ENCODE results near the gene ZNF789.
A peak's percentile ranks its signal among the peaks of the same experiment; 100 is the strongest.
"Not testable (repeated sequence)": the region's sequence is repeated elsewhere in the genome, so short reads cannot be mapped to it uniquely, and the experiment has no call there.

The ZNF789 gene

DNA sequence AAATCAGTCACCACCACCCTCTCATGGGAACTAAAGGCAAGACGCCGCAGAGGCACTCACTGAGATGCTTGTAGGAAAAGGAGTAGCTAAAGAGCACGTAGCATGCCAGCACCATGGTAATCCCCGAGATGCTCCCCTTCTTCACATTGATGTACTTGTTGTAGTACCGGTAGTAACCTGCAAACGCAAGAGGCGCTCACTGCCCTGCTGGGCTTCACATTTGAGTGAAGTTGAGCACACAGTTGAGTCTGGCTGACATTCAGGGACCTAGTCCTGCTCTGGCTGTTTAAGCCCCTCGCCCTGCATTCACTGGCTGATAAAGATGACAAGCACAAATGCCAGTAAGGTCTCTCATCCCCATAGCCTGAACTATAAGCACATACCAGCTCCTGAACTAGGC is 13.6 kb upstream of the ZNF789 start:
- DNase-seq = no peak

DNA sequence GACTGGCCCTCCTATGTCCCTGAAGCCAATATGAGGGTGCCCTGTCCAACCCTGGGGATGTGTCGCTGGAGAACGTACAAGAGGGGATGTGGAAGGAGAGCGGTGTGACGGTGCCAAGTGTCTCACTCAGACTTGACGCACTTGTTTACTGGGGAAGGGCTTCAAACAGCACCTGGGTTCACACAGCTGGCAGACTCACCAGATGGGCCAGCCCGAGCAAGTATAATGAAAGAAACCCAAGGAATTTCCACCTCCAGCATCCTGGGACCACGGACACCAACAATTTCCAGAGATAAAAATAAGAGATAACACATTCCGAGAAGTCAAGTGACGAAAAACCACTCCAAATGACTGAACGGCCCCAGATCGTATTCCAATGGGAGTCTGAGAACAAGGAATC is 12.0 kb upstream of the ZNF789 start:
- no peak for DNase-seq

DNA sequence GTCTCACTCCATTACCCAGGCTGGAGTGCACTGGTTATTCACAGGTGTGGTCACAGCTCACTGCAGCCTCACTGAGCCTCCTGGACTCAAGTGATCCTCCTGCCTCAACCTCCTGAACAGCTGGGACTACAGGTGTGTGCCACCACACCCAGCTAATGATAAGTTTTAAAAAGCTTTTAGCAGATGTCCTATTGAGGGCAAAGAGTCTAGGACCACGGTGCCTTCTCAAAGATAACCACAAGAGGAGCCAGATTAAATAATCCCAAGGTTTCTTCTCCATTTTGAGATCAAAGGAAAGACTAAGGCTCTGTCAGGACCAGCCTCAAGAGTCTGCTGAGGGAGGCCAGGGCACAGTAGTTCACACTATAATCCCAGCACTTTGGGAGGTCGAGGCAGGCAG is 11.5 kb upstream of the ZNF789 start:
- no peak for DNase-seq

DNA sequence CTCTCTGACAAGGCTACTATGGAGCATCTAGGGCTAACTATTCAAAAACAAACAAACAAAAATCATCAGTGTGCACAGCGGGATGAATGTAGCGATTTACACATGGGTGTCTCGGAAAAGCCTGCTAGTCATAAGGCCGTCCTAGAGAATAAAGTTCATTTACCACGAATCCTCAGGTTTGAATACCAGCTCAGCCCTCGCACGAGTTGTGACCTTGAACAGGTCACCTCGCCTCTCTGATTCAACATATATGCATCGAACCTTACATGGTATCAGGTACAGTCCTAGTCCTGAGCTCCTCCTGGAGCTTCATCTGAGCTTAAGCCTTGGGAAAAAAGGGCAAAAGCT is 7.3 kb upstream of the ZNF789 start:
- DNase-seq = no peak

DNA sequence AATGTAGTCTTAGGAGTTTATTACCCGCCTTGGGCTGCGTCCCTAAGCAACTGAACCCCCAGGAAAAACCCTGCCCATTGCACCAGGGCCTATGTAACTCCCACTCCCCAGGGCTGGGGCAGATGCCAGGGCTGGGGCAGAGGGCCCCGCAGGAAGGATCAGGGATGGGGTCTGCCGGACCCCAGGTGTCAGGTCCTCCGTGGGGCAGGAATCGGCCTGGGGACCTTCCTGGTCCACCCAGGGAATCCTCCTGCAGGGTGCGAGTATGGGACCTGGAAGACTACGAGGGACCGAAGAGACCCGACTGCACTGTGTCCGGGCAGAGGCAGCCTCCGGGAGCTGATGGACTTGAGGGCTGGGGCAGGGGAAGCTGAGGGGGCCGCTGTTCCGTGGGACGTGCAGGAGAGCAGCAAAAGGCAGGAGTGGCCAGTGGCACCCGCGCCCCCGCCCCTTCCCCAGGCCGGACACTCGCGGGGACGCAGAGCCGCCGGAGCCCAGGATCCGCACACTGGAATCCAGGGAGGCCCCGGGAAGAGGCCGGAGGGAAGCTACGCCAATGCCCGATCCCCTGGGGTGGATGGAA is 4.3 kb upstream of the ZNF789 start:
- DNase-seq = no peak

DNA sequence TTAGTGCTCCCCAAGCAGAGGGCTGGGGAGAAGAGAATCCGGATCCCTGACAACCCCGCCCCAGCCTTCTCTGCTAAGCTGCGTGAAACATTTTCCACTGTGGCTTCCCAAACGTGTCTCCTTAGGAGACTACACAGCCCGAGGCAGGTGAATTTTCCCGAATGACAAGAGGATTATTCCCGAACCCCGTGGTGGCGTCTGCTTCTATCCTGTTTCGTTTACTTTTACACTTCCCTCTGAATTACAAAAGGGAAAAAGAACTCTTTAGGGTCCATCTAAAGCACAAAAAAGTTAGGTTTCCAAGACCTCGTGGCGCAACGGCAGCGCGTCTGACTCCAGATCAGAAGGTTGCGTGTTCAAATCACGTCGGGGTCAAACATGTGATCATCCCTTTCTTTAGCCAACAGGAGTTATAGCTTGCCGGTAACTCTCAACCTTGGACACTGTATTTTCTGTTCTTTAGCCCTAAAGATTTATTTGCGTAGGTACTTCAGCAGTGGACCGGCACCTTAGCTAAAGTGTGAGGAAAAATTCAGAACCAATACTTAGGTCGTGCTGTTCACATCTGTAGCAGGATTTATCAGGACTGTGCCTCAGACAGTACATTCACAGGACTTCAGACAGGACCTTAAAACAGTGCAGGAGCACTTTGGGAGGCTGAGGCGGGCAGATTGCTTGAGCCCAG is 3.2 kb upstream of the ZNF789 start:
- DNase-seq = no peak

DNA sequence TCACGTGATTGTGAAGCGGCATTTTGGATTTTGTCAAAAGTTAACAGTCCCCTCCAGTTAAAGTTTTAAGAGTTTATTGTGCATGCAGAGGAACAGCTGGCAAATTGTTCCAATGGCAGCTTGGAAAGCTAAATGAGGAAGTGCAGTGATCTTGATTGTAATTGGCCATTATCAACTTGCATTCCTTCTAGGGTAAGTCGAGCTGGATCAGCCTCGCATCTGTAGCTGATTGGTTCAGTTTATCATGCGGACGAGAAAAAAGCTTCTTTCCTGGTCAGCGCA is 566 bp downstream of the ZNF789 start:
- no peak for DNase-seq

DNA sequence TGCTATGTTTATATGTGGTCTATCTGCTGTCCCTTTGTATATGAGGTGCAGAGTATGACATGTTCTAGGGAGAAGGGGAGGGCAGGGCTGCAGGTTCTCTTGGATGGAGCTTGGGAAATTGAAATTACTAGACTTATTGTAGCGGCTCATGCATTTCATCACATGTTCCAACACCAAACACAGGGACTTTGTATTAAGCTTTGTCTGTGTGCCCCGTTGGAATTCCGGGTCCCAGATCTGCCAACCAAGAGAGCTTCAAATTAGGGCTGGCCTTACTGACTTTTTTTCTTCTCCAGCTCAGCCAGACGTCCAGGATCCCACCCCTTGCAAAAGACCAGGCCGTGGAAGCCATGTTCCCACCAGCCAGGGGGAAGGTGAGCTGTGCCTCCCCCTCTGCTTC is 3.4 kb downstream of the ZNF789 start:
- DNase-seq = no peak

DNA sequence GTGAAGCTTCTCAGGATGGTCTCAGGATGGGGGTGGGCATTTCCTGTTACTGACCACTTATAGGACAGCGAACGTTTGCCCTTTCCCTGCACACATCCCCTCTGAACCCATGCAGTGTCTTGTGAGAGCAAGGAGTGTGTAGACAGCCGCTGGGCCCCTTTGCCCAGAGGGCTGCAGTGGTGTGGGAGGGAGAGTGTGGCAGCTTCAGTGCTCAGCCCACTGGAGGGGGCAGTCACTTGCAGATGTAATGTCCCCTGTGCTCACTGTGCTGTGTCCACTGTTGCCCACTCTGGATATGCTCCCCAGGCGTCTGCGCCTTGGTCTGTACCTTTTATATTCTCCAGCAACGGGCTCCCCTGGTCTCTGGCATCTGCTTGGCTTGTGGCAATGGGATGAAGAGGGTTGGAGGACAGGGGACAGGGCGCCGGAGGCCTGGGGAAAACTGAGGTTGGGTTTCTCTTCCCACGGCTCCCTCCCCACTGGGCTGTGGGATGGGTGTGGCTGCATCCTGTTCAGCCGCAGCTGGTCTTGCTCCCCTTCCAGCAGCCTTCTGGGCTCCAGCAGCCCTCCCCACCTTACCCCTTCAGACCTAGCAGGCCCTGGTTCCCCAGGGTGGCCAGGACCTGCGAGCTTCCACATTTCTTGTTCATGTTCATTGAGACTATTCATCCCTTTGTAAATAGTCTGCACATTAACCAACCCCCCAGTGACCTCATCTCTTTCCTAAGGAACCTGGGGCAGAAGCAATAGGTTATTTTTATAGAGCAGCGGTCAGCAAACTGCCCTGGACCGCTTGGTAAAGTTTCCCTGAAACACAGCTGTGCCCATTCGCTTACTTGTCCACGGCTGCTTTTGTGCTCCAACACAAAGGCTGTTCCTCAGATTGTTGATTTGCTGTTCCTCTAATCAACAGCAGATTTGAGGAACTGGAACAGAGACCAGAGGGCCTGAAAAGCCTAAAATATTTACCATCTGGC is 6.1 kb downstream of the ZNF789 start:
- DNase-seq = no peak

DNA sequence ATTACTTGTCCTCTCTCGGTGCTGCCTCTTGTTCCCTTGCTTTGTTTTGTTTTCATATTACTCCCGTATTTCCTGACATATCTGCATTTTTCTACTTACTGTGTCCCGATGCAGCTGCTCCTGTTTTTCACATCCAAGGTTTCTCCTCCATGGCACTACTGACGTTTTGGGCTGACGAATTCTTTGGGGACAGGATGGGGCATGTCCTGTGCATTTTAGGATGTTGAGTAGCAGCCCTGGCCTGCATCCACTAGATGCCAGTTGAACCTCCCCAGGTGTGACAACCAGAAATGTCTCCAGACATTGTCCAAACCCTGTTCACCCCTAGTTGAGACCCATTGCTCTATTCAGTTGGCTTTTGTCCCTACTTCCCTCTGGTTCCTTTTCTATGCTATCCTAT is 12.4 kb downstream of the ZNF789 start:
- no peak for DNase-seq

DNA sequence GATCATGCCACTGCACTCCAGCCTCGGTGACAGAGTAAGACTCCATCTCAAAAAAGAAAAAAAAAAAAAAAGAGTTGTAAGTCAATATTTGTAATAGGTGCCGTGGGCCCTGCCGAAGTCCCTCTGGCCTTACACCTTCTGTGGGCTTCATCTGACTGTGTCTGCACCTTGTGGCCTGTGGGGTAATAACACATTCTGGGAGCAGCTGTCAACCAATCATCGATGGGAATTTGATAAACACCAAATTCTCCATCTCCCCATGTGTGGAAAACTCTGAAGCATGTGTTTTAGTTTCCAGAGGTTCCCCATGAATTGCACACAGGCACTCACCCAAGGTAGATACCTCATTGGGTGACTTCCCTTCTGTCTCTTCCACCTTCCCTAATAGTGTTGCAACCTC is 16.5 kb downstream of the ZNF789 start:
- DNase-seq = no peak

DNA sequence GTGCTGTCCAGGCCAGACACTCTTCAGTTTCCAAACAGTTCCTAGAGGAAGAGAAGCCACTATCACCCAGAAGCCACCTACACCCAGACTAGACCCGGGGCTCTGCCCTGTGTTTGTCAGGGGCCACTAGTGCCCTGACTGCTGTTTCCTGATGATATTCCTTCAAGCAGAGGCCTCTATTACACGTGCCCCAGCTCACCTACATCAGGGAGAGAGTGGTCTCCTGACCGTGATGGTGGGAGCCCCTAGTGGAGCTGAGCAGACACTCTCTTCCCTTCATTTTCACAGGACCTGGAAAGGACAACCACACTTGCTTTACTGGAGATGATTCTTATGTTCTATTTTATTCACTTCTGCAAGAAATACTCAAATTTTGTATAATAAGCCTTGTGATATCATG is 18.2 kb downstream of the ZNF789 start:
- no peak for DNase-seq

DNA sequence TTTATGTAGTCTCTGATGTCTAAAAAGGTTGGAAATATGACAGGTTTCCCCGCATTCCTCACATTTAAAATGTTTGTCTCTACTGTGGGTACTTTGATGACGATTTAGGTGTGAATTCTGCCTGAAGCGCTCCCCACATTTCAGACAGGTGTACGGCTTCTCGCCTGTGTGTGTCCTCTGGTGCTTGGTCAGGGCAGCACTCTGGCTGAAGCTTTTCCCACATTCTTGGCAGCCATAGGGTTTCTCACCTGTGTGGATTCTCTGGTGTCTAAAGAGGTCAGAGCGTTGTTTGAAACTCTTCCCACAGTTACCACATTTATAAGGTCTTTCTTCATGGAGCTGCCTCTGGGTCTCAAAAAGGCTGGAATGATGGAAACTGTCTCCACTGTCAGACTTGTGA is 21.1 kb downstream of the ZNF789 start:
- DNase-seq = no peak

DNA sequence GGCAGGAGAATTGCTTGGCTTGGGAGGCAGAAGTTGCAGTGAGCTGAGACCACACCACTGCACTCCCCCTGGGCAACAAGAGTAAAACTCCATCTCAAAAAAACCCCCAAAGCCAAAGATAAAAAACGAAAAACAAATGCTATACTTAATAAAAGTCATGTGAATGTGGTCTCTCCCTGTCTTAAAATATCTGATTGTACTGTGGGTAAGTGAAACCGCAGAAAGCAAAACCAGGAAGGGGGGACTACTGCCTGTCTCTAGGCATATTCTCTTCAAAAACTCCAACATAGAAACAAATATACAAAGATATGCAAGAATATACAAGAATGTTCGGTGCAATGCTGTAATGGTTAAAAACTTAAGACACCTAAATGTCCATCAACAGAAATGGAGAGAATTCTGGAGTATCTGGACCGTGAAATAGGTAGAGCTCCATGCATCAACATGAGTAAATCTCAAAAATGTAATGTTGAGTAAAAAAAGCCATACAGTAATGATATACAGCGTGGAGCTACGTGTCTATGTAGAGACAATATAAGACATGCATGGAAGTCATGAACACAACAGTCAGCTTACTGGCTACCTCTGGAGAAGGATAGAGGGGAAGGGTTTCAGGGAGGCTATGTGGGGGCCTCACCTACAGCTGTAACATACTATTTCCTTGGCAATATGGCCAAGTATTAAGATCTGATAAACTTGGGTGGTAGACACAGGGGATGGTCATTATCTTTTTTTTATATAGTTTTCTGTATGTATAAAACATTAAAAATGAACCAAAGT is 25.3 kb downstream of the ZNF789 start:
- DNase-seq = no peak

DNA sequence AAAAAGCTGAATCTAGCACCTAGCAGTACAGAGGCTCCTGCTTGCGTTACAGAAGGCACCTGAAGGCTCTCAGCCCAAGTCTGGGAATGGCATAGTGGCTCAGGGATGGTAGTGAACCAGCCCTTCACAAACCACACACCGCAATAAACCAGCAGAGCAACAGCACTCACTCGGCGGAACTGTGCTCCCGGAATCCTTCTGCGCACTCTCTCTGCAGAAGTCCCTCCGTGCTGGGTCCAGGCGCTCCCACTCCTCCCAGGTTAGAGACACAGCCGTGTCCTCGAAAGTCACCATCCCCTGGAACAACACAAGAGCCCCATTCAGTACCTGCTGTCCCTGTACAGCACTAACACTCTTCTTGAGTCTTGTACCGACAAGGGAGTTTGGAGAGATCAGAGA is 25.9 kb downstream of the ZNF789 start:
- no peak for DNase-seq

DNA sequence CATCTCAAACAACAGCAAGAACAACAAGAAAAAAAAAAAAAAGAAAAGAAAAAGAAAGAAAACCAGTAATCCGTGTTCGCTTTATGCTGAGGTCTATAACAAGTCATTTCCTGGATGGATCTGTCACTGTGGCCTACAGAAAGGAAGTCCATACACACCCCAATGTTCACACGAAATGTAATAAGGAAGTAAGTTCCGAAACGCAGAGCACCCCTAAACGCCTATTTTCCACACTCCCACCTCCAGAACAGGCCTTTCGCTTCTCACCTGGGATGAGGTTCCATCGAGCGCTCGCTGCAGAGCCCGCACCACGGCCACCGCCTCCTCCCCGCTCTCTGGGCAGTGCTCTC is 26.7 kb downstream of the ZNF789 start:
- DNase-seq = no peak

DNA sequence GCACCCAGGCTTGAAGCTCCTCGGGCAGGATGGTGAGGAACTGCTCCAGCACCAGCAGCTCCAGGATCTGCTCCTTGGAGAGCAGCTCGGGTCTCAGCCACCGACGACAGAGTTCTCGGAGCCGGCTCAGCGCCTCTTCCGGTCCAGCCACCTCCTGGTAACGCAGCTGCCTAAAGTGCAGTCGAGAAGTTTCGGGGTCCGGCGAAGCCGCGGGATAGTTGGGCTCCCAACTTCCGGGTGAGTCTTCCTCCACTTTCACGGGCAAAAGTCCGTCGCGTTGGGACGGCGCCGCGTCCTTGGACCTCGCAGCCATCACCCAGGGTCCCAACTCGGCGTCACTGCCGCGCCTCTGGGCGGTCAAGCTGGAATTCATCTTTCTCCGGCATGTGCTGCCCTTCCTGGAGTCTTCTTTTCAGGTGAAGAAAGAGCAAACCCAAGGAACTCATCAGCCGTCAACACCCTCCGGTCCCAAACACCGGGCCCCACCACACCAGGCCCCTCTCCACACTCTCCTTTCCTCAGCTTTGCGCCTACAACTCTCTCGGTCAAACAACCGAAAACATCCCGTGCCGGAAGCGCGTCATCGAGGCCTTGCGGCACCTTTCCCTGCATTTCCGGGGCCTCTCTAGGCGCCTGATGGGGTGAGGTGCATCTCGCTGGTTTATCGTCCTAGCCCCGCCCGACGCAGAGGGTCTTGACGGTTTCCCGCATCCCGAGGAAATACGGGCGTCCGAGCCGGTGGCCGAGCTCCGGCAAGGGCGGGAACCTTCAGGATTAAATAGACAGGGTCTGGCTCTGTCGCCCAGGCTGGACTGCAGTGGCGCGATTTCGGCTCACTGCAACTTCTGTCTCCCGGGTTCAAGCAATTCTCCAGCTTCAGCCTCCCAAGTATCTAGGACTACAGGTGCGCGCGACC is 27.3 kb downstream of the ZNF789 start, which contains the start of gene ZNF394:
ZNF394 (minus strand) TSS at position 561 of the 916 bp plus-strand sequence; CDS start at position 373, 188 bp downstream.
- DNase-seq = peak; percentile 75

DNA sequence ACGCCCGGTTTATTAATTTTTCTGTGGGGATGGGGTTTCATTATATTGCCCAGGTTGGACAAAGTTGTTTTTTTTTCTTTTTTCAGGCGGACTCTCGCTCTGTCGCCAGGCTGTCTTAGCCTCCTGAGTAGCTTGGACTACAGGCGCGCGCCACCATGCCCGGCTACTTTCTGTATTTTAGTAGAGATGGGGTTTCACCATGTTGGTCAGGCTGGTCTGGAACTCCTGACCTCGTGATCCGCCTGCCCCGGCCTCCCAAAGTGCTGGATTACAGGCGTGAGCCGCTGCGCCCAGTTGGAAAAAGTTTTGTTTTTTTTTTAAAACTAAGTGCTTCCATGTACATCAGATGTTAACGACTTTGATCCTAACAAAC is 27.9 kb downstream of the ZNF789 start:
- no peak for DNase-seq

DNA sequence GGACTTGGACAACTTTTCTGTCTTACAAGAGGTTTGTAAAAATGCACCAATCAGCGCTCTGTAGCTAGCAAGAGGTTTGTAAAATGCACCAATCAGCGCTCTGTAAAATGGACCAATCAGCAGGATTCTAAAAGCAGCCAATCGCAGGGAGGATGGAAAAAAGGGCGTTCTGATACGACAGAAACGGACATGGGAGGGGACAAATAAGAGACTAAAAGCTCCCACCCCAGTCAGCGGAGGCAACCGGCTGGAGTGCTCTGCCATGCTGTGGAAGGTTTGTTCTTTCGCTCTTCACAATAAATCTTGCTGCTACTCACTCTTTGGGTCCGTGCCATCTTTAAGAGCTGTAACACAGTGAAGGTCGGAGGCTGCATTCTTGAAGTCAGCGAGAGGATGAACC is 28.5 kb downstream of the ZNF789 start:
- not testable (repeated sequence) for DNase-seq

DNA sequence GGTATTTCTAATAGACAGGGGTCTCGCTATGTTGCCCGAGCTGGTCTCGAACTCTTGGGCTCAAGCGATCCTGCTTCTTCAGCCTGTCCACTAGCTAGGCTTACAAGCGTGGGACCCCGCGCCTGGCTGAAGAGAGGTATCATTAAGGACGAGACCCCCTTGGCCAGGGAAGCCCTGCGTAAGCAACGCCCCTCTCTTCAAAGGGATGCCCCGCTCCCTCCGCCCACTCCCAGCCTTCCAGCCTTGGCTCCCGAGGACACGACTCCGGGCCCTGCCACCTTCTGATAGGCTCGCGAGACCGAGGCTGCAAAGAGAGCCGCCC is 31.6 kb downstream of the ZNF789 start:
- peak; percentile 83 for DNase-seq

DNA sequence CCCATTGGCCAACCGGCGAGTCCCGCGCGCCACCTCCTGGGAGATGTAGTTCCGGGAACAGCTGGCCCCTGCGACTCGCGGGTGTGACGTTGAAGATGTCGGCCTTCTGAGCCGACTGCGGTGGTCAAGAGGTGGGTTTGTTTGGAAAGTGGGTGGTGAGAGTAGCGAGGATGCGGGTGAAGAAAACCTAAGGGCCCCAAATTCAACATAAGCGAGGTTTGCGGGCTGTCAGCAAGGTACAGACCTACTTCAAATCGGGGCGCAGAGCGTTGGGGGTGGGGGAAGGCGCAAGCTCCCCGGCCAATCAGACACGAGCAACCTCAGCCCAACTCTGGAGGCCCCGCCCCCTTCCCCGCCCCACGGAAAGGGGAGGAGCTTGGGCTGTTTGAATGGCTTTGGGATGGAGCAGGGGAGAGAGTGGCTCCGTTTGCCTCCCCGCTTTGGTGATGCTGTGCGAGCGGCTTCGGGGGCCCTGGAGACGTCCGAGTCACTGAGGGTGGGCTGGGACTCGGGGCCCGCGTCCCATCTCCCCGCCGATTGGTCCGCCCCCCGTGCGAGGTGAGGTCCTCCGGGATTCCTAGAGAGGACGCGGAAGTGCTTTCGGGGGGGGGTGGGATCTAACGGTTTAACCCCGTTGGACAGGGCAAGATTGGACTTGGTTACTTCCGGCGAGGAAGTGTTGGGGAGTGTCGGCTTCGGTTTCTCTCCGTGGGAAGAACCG is 32.1 kb downstream of the ZNF789 start, which contains the start of gene ZKSCAN5:
ZKSCAN5 (plus strand) TSS at position 60 of the 721 bp plus-strand sequence. CDS start 1,383 bp downstream, outside the sequence.
- peak; percentile 69 for DNase-seq

DNA sequence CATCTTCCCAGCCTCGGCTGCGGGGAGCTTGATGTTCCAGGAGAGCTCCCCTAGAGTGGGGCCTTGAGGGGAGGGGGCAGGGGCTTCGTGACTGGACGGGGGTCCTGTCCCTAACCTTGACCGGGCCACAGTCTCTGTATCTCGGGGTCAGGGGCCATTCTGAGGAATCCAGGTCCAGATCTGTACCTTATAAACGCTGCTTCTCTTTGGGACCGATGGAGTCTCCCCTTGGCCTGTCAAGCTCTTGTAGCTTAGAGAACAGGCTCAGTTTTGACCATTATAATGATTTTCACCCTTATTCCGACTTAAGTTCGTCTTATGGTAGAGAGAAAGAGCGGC is 32.6 kb downstream of the ZNF789 start:
- DNase-seq = no peak

Measured in 8988T (cell line).